ENCODE results near the gene C1orf122. TPM values are rescaled to one million over a fixed set of nuclear protein-coding genes. Genes with fewer than 3 reads are reported as not detected.

C1orf122 gene
- total and polyA plus RNA-seq, 2 of the 8 experiments (the other 6 are each of a cell fraction or from before 2014, with no cell fraction given): 32.1 to 36.9 TPM

DNA sequence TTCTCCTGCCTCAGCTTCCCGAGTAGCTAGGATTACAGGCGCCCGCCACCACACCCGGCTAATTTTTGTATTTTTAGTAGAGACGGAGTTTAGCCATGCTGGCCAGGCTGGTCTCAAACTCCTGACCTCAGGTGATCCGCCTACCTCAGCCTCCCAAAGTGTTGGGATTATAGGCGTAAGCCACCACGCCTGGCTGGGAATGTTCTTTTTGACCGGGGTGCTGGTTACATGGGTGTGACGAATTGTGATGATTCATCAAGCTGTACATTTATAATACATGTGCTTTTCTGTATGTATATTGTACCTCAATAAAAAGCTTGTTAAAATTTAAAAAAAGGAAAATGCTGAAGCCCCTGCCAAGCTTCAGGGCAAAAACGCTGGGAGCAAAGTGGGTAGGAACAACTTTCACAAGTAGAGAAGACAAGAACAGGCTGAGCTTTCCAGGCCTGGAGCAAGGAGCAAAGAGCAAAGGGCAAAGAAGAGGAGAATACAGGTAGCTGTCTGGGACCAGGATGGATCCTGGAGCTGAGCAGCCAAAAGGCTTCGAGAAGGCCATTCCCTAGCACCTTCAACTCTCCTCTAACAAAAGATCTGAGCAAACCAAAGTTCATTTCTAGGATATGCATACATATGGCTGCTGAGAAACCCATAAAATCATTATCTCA lies 21.0 kb downstream of the C1orf122 start (continued):
- TF ChIP-seq, protein P1, sequence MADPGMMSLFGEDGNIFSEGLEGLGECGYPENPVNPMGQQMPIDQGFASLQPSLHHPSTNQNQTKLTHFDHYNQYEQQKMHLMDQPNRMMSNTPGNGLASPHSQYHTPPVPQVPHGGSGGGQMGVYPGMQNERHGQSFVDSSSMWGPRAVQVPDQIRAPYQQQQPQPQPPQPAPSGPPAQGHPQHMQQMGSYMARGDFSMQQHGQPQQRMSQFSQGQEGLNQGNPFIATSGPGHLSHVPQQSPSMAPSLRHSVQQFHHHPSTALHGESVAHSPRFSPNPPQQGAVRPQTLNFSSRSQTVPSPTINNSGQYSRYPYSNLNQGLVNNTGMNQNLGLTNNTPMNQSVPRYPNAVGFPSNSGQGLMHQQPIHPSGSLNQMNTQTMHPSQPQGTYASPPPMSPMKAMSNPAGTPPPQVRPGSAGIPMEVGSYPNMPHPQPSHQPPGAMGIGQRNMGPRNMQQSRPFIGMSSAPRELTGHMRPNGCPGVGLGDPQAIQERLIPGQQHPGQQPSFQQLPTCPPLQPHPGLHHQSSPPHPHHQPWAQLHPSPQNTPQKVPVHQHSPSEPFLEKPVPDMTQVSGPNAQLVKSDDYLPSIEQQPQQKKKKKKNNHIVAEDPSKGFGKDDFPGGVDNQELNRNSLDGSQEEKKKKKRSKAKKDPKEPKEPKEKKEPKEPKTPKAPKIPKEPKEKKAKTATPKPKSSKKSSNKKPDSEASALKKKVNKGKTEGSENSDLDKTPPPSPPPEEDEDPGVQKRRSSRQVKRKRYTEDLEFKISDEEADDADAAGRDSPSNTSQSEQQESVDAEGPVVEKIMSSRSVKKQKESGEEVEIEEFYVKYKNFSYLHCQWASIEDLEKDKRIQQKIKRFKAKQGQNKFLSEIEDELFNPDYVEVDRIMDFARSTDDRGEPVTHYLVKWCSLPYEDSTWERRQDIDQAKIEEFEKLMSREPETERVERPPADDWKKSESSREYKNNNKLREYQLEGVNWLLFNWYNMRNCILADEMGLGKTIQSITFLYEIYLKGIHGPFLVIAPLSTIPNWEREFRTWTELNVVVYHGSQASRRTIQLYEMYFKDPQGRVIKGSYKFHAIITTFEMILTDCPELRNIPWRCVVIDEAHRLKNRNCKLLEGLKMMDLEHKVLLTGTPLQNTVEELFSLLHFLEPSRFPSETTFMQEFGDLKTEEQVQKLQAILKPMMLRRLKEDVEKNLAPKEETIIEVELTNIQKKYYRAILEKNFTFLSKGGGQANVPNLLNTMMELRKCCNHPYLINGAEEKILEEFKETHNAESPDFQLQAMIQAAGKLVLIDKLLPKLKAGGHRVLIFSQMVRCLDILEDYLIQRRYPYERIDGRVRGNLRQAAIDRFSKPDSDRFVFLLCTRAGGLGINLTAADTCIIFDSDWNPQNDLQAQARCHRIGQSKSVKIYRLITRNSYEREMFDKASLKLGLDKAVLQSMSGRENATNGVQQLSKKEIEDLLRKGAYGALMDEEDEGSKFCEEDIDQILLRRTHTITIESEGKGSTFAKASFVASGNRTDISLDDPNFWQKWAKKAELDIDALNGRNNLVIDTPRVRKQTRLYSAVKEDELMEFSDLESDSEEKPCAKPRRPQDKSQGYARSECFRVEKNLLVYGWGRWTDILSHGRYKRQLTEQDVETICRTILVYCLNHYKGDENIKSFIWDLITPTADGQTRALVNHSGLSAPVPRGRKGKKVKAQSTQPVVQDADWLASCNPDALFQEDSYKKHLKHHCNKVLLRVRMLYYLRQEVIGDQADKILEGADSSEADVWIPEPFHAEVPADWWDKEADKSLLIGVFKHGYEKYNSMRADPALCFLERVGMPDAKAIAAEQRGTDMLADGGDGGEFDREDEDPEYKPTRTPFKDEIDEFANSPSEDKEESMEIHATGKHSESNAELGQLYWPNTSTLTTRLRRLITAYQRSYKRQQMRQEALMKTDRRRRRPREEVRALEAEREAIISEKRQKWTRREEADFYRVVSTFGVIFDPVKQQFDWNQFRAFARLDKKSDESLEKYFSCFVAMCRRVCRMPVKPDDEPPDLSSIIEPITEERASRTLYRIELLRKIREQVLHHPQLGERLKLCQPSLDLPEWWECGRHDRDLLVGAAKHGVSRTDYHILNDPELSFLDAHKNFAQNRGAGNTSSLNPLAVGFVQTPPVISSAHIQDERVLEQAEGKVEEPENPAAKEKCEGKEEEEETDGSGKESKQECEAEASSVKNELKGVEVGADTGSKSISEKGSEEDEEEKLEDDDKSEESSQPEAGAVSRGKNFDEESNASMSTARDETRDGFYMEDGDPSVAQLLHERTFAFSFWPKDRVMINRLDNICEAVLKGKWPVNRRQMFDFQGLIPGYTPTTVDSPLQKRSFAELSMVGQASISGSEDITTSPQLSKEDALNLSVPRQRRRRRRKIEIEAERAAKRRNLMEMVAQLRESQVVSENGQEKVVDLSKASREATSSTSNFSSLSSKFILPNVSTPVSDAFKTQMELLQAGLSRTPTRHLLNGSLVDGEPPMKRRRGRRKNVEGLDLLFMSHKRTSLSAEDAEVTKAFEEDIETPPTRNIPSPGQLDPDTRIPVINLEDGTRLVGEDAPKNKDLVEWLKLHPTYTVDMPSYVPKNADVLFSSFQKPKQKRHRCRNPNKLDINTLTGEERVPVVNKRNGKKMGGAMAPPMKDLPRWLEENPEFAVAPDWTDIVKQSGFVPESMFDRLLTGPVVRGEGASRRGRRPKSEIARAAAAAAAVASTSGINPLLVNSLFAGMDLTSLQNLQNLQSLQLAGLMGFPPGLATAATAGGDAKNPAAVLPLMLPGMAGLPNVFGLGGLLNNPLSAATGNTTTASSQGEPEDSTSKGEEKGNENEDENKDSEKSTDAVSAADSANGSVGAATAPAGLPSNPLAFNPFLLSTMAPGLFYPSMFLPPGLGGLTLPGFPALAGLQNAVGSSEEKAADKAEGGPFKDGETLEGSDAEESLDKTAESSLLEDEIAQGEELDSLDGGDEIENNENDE (IDR thresholded peaks at IDR 0.05; ENCODE audit: insufficient replicate concordance, low read length): no peak
- no peak for TF ChIP-seq NANOG (IDR thresholded peaks at IDR 0.05; ENCODE audit: insufficient read depth, low read depth, low read length, poor library complexity, severe bottlenecking)
- TF ChIP-seq SP4 (IDR thresholded peaks at IDR 0.05; ENCODE audit: low read length): no peak
- TF ChIP-seq CREB1 (IDR thresholded peaks at IDR 0.05): no peak
- TF ChIP-seq, protein P2, sequence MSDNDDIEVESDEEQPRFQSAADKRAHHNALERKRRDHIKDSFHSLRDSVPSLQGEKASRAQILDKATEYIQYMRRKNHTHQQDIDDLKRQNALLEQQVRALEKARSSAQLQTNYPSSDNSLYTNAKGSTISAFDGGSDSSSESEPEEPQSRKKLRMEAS (IDR thresholded peaks at IDR 0.05): no peak
- no peak for TF ChIP-seq EP300 (IDR thresholded peaks at IDR 0.05; ENCODE audit: borderline replicate concordance in 1 of 2, low read depth in 2 of 2, low read length in 2 of 2)
- no peak for TF ChIP-seq SIX5 (IDR thresholded peaks at IDR 0.05; ENCODE audit: low read depth, low read length)
- TF ChIP-seq CBX5 (IDR thresholded peaks at IDR 0.05; ENCODE audit: low read depth, low read length): no peak
- TF ChIP-seq BRCA1 (IDR thresholded peaks at IDR 0.05; ENCODE audit: low read depth, low read length): no peak
- no peak for TF ChIP-seq BCL11A (IDR thresholded peaks at IDR 0.05; ENCODE audit: low read depth in 2 of 2, low read length in 2 of 2)
- no peak for TF ChIP-seq PHF8 (conservative IDR thresholded peaks at IDR 0.05; ENCODE audit: low read depth, low read length)
